ENCODE measurements around the gene ATP1A1.

Gene ATP1A1

DNA sequence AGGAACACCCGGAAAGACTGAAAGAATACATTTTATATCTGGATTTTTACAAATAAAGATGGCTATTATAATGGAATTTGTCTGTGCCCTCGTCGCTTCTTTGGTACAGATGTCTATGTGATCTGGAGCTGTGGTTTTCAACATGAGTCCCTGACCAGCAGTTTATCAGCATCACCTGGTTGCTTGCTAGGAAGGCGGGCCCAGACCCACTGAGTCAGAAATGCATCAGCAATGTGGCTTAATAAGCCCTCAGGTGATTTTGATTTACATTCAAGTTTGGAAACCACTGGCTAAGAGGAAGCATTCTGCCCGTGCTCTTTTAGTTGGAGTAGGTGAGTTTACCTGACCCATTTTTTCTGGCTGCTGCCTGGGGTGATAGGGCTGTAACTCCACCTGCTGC is 31.7 kb downstream of the ATP1A1 start:
- no peak for DNase-seq (ENCODE audit: low read depth)
- TF ChIP-seq, protein P1, sequence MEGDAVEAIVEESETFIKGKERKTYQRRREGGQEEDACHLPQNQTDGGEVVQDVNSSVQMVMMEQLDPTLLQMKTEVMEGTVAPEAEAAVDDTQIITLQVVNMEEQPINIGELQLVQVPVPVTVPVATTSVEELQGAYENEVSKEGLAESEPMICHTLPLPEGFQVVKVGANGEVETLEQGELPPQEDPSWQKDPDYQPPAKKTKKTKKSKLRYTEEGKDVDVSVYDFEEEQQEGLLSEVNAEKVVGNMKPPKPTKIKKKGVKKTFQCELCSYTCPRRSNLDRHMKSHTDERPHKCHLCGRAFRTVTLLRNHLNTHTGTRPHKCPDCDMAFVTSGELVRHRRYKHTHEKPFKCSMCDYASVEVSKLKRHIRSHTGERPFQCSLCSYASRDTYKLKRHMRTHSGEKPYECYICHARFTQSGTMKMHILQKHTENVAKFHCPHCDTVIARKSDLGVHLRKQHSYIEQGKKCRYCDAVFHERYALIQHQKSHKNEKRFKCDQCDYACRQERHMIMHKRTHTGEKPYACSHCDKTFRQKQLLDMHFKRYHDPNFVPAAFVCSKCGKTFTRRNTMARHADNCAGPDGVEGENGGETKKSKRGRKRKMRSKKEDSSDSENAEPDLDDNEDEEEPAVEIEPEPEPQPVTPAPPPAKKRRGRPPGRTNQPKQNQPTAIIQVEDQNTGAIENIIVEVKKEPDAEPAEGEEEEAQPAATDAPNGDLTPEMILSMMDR (IDR thresholded peaks at IDR 0.05; ENCODE audit: low read length, missing control alignments): no peak

DNA sequence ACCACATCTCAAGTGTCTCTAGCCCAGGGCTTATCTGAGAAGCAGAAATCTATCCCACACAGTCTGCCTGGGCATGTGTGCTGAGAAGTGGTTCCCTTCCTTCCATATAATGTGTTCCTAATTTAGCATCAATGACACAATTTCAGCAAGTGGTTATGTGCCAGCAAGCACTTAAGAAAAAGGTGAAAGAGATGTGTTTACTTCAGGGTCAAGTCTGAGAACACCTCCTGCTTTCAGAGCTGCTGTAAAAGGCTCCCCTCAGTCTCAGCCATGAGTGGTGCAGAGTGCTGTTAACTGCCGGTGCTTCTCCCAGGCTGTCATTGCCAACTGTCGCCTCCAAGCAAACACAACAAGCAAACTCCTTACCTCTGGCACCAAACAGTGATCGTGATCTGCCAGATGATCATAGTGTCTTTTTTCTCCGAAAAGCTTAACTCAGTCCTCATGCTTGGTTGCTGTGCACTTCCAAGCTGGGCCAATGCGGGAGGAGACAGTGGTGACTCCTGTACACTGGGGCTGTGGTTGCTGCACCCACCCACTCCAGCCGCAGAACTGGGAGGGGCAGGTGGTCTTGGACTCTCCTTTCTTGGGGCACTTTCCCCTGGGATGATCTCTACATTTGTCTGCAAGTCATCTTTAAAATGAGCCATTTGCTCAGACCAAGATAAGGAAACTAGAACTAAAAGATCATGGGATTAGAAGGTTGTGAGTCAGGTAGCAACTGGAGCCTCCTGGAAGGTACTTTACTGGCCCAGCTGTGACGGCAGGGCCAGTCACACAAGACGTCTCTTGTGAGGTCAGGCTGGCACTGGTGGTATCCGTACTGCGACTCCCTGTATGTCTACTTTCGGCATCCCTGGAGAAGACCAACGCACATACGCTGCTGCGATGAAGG is 32.4 kb downstream of the ATP1A1 start:
- DNase-seq (ENCODE audit: low read depth): no peak
- TF ChIP-seq, protein P1 (IDR thresholded peaks at IDR 0.05; ENCODE audit: low read length, missing control alignments): no peak

More for the DNA sequence above, 31.7 kb downstream of the ATP1A1 start:
- H3K4me3 ChIP-seq (replicated peaks; ENCODE audit: low read depth, low read length): no peak overlapping the region

DNA sequence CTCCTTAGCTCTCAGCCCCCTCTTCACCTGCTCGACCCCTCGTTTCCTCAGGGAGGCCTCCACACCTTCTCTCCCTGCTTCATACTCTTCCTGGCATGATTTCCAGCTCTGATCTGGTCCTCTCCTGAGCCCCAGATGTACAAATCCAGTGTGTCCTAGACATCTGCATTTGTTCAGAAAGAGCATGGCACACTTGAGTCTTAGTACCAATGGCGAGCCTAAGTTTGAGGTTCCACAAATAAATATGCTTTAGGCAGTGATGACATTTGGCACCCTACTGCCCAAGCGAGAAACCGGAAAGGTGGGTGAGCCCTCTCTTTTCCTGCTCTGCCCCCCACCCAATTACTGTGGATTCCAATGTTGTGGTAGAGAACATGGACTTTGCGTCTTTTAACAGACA is 34.0 kb downstream of the ATP1A1 start:
- no peak for DNase-seq (ENCODE audit: low read depth)
- no peak overlapping the region for H3K4me3 ChIP-seq (replicated peaks; ENCODE audit: low read depth, low read length)
- TF ChIP-seq, protein P1 (IDR thresholded peaks at IDR 0.05; ENCODE audit: low read length, missing control alignments): no peak

More for the DNA sequence above, 32.4 kb downstream of the ATP1A1 start:
- no peak overlapping the region for H3K4me3 ChIP-seq (replicated peaks; ENCODE audit: low read depth, low read length)

DNA sequence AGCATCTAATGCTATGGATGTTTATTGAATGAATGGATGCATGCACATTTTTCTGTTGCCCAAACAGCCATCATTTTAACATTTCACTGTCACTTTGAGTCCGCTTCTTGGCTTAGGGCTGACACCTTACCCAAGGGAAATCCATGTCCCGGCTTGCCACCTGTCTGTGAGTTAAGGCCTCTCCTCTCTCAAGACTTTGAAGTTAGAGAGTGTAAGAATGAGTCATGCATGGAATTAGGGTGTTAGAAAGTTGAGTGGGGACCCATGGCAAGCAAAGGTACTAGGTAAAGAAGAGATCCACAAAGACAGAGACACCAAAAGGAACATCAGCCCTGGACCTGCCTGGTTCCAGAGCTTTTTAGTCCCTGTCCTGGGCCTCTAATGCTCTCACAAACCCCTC is 35.1 kb downstream of the ATP1A1 start:
- DNase-seq (ENCODE audit: low read depth): no peak
- TF ChIP-seq, protein P1 (IDR thresholded peaks at IDR 0.05; ENCODE audit: low read length, missing control alignments): no peak
- H3K4me3 ChIP-seq (replicated peaks; ENCODE audit: low read depth, low read length): no peak overlapping the region

- TF ChIP-seq, protein P1 (IDR thresholded peaks at IDR 0.05; ENCODE audit: low read length, missing control alignments): no peak
Measured at GRCh38 chr1:116408803-116409720, 36.0 kb downstream of the ATP1A1 start.

GRCh38 chr1:116409751-116410191 is 36.7 kb downstream of the ATP1A1 start:
- no peak overlapping the region for H3K4me3 ChIP-seq (replicated peaks; ENCODE audit: low read depth, low read length)
- TF ChIP-seq, protein P1 (IDR thresholded peaks at IDR 0.05; ENCODE audit: low read length, missing control alignments): no peak
- no peak for DNase-seq (ENCODE audit: low read depth)

More at GRCh38 chr1:116408803-116409720, 36.0 kb downstream of the ATP1A1 start:
- DNase-seq (ENCODE audit: low read depth): no peak
- no peak overlapping the region for H3K4me3 ChIP-seq (replicated peaks; ENCODE audit: low read depth, low read length)
